CD4-positive, alpha-beta T cell (primary cell): Measurements from ENCODE around the gene UBR7. TPM values are rescaled to one million over a fixed set of nuclear protein-coding genes. Genes with fewer than 3 reads are reported as not detected.

Experiments
- ATAC-seq: fragments of 200-7000 bp; cut with Tn5 transposase; one replicate; pipeline ENCODE4 v1.10.0; 2022; ENCODE audit warnings: mild to moderate bottlenecking; ENCODE audit not compliant: poor library complexity
- CTCF ChIA-PET: fragments of 350-600 bp; sonication (Branson Sonifier 250); formaldehyde crosslinking; loops from one replicate; lab custom pipeline; 2021; ENCODE audit warnings: antibody characterized with exemption, inconsistent platforms; lab: Charles Lee
- POLR2A ChIA-PET: fragments of 350-600 bp; sonication (Branson Sonifier 250); formaldehyde crosslinking; loops from one replicate; lab custom pipeline; 2021; ENCODE audit warnings: antibody characterized with exemption, inconsistent platforms; lab: Charles Lee
- DNase-seq, 14 experiments: peaks; one replicate each; pipeline ENCODE4 v3.0.0-alpha.2; 2013 to 2020; ENCODE audit warnings: mixed read lengths in 2 of 14
- H3K27ac ChIP-seq, 2 donors: one replicate each; pipeline versions ENCODE4 v1.5.1 to v1.7.0; 2013; ENCODE audit warnings: low read length in 2 of 2, low read depth in 1 of 2, mild to moderate bottlenecking in 1 of 2
- H3K27me3 ChIP-seq, 2 experiments: 1 replicate in 1 of 2; 2 replicates in 1 of 2; pipeline versions ENCODE4 v1.6.1 to v1.7.0; 2013; ENCODE audit warnings: low read length in 2 of 2, control low read depth in 1 of 2, mild to moderate bottlenecking in 1 of 2, moderate library complexity in 1 of 2; ENCODE audit not compliant: insufficient read depth in 2 of 2, control insufficient read depth in 1 of 2
- H3K36me3 ChIP-seq: one replicate; pipeline ENCODE4 v1.6.1; 2013; ENCODE audit warnings: low read length, control low read depth; ENCODE audit not compliant: insufficient read depth
- H3K4me1 ChIP-seq: one replicate; pipeline ENCODE4 v1.6.1; 2013; ENCODE audit warnings: low read length, control low read depth; ENCODE audit not compliant: insufficient read depth
- H3K4me3 ChIP-seq: one replicate; pipeline ENCODE4 v1.5.1; 2013; ENCODE audit warnings: mild to moderate bottlenecking, low read length, moderate library complexity
- H3K9me3 ChIP-seq, 2 experiments: 1 replicate in 1 of 2; 2 replicates in 1 of 2; pipeline versions ENCODE4 v1.6.1 to v1.7.0; 2013; ENCODE audit warnings: low read length in 2 of 2, mild to moderate bottlenecking in 2 of 2, control low read depth in 1 of 2, moderate library complexity in 1 of 2; ENCODE audit not compliant: control insufficient read depth in 1 of 2, insufficient read depth in 1 of 2
- H3K27ac Mint-ChIP-seq: one replicate; pipeline ENCODE4 v1.8.0; 2020; ENCODE audit warnings: mixed read lengths
- H3K27me3 Mint-ChIP-seq: one replicate; pipeline ENCODE4 v1.8.0; 2021; ENCODE audit warnings: mixed read lengths
- H3K36me3 Mint-ChIP-seq: one replicate; pipeline ENCODE4 v1.8.0; 2021; ENCODE audit warnings: low read depth, mixed read lengths
- H3K4me1 Mint-ChIP-seq: one replicate; pipeline ENCODE4 v1.8.0; 2021; ENCODE audit warnings: low read depth, mixed read lengths
- H3K4me3 Mint-ChIP-seq: one replicate; pipeline ENCODE4 v1.8.0; 2020; ENCODE audit warnings: mild to moderate bottlenecking, mixed read lengths
- H3K9me3 Mint-ChIP-seq: one replicate; pipeline ENCODE4 v1.8.0; 2020; ENCODE audit warnings: mixed read lengths
- CTCF ChIP-seq: fragments of 200-600 bp; IDR thresholded peaks from one replicate; pipeline ENCODE4 v1.8.0; 2022; ENCODE audit warnings: antibody characterized with exemption, mild to moderate bottlenecking
- intact Hi-C, 2 experiments: fragments of 100-400 bp; cut with DNase I in 1 of 2; cut with micrococcal nuclease in 1 of 2; formaldehyde crosslinking; loops; one replicate each; pipeline versions ENCODE4 v1.15.1 to v1.9.0; 2023 to 2025; cut with DNase I, micrococcal nuclease
- total RNA-seq, 174 experiments: library from RNA in 2 of 174; stranded (reverse) in 2 of 174; gene quantifications; one replicate each; pipeline ENCODE4 v1.2.3 and lab custom pipeline; 2021 to 2026

The UBR7 gene
- total RNA-seq, 2 experiments from 2014 or later, result 6.8 to 7.4 TPM

- H3K9me3 ChIP-seq, result no peaks in the 10 kb centered on the region
- H3K4me3 ChIP-seq, result peak overlapping the region; percentile 74
- Mint-ChIP-seq H3K4me3 (peak overlapping the region; percentile 98), H3K4me1 (peaks cover 60% of the 10 kb centered on the region), H3K36me3 (peaks cover 58% of the 10 kb centered on the region), H3K27ac (peak overlapping the region; percentile 98), H3K9me3 (no peaks in the 10 kb centered on the region), H3K27me3 (no peaks in the 10 kb centered on the region)
- DNase-seq, result no peak
- intact Hi-C loops, result loop anchor here (1.0 to 5.0 kb wide), 3 partner anchors 22 to 1078 kb away; partner anchors contain the start of genes GON7 (in 2 of the 2), UBR7 (in 2 of the 2), ATXN3 (in 1 of the 2) and BTBD7 (in 1 of the 2)
- POLR2A ChIA-PET, result interaction anchor here (1.0 to 4.2 kb wide), 15 partner anchors 8 to 1079 kb away, joined by 3 to 101 read pairs (median 6); partner anchors contain the start of genes ATXN3, GON7, ITPK1 and UBR7
- CTCF ChIA-PET, result interaction anchor here (0.7 to 5.2 kb wide), 8 partner anchors 8 to 72 kb away, joined by 3 to 37 read pairs (median 6); partner anchors contain the start of genes GON7 and UBR7
- H3K27ac ChIP-seq, result peak overlapping the region; percentile 89 to 93
- H3K27me3 ChIP-seq, result no peaks in the 10 kb centered on the region
- peaks cover 45% of the 10 kb centered on the region for H3K36me3 ChIP-seq
- peak; percentile 4 for ATAC-seq
- H3K4me1 ChIP-seq, result peaks cover 31% of the 10 kb centered on the region
- TF ChIP-seq CTCF, result no peak
Observed at GRCh38 chr14:93185349-93185720, 21.7 kb upstream of the UBR7 start.

- POLR2A ChIA-PET, result no interaction called here
- CTCF ChIA-PET, result interaction anchor here (1.1 to 5.2 kb wide), 2 partner anchors 19 to 33 kb away, joined by 4 to 37 read pairs; partner anchors contain the start of genes GON7 and UBR7
- peaks cover 58% of the 10 kb centered on the region for H3K36me3 Mint-ChIP-seq
- no peaks in the 10 kb centered on the region for H3K9me3 ChIP-seq
- no peak for ATAC-seq
- intact Hi-C loops, result loop anchor here in 1 of 2 experiments (5.0 kb wide), 2 partner anchors 146 to 1079 kb away; partner anchors contain the start of genes ATXN3 and BTBD7
- peak overlapping the region; percentile 12 to 35 for H3K27ac ChIP-seq
- H3K36me3 ChIP-seq, result peaks cover 44% of the 10 kb centered on the region
- no peaks in the 10 kb centered on the region for H3K9me3 Mint-ChIP-seq
- H3K27ac Mint-ChIP-seq, result peak overlapping the region; percentile 98
- peaks cover 31% of the 10 kb centered on the region for H3K4me1 ChIP-seq
- H3K27me3 Mint-ChIP-seq, result no peaks in the 10 kb centered on the region
- DNase-seq, result peak in 2 of 14 experiments; percentile 36 to 54
- H3K4me3 ChIP-seq, result no peak overlapping the region
- H3K4me3 Mint-ChIP-seq, result peak overlapping the region; percentile 79
- peaks cover 60% of the 10 kb centered on the region for H3K4me1 Mint-ChIP-seq
- no peak for TF ChIP-seq CTCF
- no peaks in the 10 kb centered on the region for H3K27me3 ChIP-seq
Observed at GRCh38 chr14:93186466-93186865, 20.6 kb upstream of the UBR7 start.

DNA sequence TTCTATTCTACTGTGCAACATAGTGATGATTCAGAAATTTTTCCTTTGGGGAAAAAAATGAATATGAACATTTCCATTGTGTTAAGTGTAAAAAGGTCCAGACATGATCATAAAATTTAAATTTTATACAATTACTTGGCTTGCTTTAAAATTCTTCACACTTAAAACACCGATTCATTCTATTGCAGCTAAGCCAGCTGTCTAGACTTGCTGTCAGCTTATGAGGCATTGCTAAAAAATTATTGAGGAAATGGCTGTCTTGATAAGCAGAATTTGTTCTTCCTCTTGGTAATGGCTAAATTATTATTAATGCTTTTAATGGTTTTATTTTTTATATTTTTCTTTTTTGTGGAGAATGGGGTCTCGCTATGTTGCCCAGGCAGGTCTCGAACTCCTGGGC is 20.1 kb upstream of the UBR7 start:
- Mint-ChIP-seq H3K9me3 (no peaks in the 10 kb centered on the region), H3K4me1 (peaks cover 61% of the 10 kb centered on the region), H3K27ac (peak overlapping the region; percentile 98), H3K36me3 (peaks cover 54% of the 10 kb centered on the region), H3K4me3 (peak overlapping the region; percentile 79), H3K27me3 (no peaks in the 10 kb centered on the region)
- Histone ChIP-seq H3K27ac (no peak overlapping the region), H3K4me3 (no peak overlapping the region), H3K27me3 (no peaks in the 10 kb centered on the region), H3K9me3 (no peaks in the 10 kb centered on the region), H3K36me3 (peaks cover 40% of the 10 kb centered on the region), H3K4me1 (peaks cover 31% of the 10 kb centered on the region)
- no peak for TF ChIP-seq CTCF
- no peak for DNase-seq
- ChIA-PET CTCF (interaction anchor here (1.1 to 5.2 kb wide), 2 partner anchors 19 to 32 kb away, joined by 4 to 37 read pairs; partner anchors contain the start of genes GON7 and UBR7), POLR2A (no interaction called here)
- ATAC-seq, result no peak
- intact Hi-C loops, result loop anchor here in 1 of 2 experiments (5.0 kb wide), 2 partner anchors 145 to 1080 kb away; partner anchors contain the start of genes ATXN3 and BTBD7
